GM19463 (cell line): Measurements from ENCODE around the gene PKHD1.
"Not testable (repeated sequence)": the region's sequence is repeated elsewhere in the genome, so short reads cannot be mapped to it uniquely, and the experiment has no call there.

ENCODE experiments used
- ATAC-seq: cut with Tn5 transposase; IDR thresholded peaks from one replicate; pipeline ENCODE4 v1.9.1; 2021; ENCODE audit warnings: mild to moderate bottlenecking, moderate library complexity; ENCODE audit not compliant: unreplicated experiment

PKHD1 gene

DNA sequence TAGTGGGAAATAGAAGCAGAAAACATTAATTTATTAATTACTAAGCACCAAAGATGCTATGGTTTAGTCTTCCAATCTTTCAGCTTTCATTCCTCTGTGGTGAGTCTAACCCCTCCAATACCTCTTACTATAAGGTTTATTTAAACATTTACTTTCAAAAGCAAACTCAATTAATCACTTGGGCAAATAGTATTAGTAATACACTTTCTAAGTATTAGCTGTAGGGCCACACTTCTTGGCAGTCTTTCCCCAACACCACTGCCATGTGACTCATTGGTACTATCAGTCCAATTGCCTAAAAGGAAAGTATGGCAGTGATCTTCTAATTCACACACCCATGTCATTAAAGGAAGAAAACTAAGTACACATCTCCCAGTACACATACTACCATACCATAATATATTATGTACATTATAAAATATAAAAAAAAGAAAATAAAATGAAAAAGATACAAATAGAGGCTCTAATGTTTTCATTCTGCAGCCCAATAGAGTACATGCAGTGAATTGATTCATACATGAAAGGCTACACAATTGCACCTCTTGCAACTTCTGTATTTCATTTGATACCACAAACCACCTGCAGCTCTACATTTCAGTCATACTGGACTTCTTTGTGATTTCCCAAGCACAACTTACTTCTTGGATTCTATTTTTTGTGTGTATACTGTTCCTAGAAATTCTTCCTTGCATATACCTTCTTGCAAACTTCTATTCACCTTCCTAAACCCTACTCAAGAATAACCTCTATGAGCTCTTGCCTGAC, 218.6 kb downstream of the PKHD1 start:
- ATAC-seq, result no peak

DNA sequence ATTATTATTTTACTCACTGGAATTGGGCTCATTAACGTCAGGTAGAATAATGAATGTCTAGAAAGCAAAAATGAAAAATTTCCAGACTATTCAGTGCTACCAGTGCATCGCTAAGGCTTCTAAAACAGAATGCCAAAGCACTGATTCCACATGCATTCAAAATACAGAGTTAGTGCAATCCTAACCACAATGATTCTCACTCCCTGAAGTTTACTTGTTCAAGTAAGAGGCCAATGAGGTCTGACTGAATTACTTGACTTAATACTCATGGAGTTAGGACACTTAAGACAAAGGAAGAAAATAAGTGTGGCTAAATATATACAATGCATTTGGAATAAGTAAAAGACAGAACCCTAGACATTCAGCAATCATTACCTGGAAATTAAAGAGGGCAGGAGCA, 220.5 kb downstream of the PKHD1 start:
- ATAC-seq, result no peak

DNA sequence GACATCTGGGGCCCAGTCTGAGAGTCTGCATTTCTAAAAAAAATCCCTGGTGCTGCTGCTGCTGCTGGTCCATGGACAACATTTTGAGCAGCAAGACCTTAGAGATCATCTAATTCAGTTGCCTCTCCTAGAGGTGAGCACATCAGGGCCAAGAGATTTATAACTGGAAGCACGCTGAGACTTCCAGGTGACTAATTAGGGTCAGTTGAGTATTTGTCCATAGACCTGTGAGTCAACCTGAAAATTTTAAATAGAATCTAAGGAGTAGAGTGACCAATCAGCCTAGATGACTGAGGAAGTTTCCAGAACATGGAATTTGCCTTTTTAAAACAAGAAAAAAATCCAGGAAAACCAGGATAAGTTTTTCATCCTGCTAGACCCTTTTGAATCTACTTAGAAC, 221.4 kb downstream of the PKHD1 start:
- no peak for ATAC-seq

DNA sequence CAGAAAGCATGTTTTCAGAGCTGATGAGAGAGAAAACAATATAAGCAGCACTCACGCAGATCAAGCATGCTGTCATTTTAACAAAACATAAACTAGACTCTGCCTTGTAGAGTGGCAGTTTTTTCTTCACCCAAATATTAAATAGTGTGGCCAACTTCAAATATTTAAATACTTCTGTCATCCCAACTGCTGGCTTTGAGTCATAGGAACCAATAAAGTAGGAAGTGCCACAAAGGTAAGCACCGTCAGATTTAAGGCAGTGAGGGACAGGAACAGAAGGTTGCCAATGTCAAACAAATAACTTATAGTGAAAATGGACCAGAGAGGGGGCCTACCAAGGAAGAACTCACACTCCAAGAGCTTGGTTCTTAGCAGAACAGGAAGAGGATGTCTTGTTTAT, 222.2 kb downstream of the PKHD1 start:
- ATAC-seq, result no peak

DNA sequence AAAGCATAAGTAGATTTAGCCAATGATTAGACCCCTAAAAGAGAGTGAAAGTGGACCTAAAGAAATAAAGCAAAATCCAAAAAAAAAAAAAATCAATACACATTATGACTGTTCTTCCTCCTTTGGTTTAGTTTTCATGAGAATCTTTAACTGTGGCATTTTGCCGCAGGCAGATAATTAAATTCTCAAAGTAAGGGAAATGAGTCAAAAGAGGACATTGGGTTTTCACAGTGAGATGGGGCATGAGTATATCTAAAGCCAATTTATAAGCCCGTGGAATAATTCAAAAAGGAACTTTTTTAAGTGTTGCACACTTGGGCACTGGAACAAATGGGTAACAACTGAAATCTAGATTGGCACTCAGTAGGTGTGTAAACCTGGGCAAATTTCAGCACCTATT, 230.3 kb downstream of the PKHD1 start:
- ATAC-seq, result no peak

DNA sequence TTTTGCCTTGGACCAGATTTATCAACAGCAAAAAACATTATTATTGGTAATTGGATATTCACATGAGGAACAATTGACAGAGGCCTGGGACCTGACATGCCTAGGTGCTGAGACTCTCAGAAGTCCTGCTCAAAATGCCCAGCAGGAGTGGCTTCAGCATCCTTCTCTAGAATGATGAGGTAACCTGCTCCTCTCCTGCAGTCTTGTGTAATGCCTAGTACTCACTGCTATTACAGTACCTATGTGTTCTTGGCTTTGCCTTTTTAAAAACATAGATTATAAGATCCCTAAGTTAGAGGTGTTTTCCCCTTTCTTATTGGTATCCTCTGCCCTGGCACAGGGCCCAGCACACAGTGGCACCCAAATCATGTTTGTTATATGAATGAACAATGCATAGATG, 230.9 kb downstream of the PKHD1 start:
- ATAC-seq, result no peak

DNA sequence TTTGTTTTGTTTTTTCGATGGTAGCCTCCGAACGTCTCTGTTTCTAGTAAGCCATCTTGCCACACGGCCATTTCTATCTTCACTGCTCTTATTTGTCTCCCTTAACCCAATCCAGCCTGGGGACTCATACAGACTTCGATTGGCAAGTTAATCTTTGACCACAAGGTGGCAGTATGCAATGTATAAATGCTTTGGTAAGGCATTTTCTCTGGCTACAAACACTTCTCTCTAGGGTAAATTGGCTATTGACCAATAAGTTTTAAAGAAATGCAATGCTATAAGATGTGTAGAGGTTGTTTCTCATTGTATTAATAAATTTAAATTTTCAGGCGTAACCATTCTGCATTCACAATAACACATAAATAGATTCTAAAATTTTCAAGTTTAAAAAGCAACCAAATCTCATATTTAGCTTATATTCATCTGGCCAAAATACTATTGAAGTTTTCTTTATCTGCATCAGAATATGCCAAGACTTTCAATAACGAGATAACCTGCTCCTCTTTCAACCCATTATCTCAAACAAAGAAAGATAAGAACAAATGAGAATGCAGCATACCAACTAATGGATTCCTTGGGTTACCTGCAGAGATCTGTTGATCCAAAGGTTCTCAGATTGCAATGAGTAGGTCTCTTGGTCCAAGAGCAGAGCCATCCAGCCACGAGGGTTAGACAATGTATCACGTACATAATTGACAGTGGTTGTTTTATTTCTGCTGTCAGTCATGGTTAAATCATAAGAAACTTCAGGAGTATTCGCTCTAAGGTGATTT, 231.9 kb downstream of the PKHD1 start:
- ATAC-seq, result peak; percentile 75

DNA sequence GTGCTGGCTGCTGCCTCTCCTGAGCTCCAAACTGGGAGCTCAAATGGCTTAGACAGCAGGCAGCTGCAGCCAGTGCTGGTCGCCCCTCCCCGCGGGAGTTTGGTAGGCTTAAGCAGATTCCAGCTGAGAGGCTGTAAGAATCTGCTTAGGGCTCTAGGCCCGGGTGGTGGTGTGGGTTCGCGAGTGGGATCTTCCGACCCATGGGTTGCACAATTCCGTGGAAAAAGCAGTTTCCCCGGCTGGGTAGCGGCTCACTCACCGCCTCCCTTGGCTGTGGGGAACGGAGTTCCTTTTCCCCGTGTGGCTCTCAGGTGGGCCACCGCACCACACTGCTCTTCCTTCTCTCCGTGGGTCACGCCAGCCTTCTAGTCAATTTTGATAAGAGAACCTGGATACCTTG, 232.5 kb downstream of the PKHD1 start:
- ATAC-seq, result no peak

DNA sequence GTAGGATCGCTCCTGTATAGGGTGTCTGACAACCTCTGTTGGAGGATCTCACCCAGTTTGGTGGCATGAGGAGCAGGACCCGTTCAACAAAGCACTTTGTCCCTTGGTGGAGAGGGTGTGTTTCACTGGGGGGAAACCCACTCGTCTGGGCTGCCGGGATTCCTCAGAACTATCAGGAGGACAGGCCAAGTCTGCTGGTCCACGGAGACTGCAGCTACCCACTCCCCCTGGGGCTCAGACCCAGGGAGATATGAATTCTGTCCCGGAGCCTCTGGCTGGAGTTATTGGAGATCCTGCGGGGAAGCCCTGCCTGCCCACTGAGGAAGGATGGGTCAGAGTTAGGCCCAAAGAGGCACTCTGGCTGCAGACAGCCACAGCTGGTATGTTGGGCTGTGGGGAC, 233.1 kb downstream of the PKHD1 start:
- ATAC-seq, result no peak

DNA sequence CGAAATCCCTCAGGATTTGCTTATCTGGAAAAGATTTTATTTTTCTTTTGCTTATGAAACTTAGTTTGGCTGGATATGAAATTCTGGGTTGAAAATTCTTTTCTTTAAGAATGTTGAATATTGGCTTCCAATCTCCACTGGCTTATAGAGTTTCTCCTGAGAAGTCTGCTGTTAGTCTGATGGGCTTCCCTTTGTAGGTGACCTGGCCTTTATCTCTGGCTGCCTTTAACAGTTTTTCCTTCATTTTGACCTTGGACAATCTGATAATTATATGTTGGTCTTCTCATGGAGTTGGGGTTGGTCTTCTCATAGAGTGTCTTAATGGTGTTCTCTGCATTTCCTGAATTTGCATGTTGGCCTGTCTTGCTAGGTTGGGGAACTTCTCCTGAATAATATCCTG, 234.3 kb downstream of the PKHD1 start:
- ATAC-seq, result not testable (repeated sequence)

DNA sequence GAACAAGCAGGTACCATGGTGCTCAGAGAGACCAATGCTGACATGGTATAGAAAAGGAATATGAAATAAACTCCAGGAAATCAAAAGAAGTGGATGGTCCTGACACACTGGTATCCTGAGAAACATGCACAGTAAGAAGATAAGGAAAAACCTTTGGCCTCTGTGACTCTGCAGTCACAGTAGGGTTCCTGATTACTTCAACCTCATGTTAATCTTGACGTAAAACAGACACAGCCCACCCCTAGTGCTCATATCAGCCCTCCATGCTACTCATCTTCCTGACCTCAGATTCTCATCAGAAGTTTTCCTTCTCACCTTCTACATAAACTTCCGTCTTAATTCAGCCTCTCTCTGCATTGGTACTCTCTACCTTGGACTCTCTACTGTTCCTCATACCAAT, 240.9 kb downstream of the PKHD1 start:
- ATAC-seq, result no peak

DNA sequence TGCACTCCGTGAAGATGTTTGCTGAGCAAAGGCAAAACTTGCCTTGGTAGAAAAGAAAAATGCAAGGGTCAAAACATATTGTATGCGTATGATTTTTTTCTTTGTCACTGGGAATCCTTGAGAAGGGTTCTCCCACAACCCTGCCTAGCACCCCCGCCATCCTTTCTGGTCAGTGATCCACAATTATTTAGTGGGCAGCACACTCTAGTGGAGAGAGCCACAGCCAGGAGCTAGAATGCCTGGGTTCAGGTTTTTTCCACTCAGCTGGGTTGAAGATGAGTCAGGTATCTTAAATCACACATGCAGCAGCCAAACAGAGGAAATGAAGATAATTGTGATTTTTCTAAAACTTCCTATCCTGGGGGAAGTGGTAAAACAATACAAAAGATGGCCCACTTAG, 243.1 kb downstream of the PKHD1 start:
- no peak for ATAC-seq

DNA sequence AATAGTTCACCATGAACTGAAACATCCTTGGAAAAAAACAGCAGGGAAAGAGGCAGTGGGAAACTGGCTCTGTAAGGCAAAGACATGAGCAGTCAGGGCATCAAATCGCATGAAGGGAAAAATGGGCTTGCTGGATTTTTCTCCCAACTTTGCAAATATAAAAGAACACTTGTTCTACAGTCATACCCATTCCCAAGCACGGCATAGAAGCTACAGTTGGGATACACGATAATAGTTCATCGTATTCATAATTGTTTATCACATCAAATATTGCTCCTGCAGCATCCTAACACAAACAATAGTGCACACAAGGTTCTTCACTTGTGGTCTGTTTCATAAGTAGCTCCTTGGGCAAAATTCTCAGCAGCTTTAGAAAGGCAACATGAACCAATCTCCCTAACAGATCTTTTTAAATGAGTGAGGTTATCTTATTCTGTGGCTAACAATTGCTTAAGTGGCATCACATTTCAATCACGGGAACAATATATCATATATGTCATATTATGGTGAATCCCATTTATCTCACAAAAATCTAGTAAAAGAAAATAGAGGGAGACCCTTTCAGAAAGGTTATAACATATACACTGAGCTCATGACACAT, 243.9 kb downstream of the PKHD1 start:
- no peak for ATAC-seq

DNA sequence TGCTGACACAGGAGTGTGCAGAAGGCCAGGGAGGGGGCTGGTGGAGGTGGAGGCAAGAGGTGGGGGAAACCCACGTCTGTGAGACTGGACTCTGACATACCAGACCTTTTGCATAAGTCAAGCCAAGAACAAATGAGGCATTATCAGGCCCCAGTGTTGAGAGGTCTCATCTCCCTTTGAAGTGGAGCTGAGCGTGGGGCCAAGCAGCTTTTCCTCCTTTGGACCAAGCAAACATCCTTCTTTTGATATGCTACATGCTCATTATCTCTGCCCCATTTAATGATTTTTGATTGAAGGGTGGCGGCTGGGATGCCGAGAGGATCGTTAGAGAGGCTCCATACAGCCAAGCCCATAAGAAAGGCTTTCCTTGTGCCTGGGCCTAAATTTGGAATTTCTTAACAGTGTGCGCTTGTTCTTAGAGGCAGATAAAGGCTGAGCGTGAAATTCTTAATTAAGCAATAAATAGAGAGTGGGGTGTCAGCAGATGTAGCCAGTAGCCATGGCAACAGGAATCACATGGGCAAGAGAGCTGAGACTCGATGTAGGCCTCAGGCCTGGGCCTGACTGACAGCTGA, 244.5 kb downstream of the PKHD1 start:
- ATAC-seq, result no peak

DNA sequence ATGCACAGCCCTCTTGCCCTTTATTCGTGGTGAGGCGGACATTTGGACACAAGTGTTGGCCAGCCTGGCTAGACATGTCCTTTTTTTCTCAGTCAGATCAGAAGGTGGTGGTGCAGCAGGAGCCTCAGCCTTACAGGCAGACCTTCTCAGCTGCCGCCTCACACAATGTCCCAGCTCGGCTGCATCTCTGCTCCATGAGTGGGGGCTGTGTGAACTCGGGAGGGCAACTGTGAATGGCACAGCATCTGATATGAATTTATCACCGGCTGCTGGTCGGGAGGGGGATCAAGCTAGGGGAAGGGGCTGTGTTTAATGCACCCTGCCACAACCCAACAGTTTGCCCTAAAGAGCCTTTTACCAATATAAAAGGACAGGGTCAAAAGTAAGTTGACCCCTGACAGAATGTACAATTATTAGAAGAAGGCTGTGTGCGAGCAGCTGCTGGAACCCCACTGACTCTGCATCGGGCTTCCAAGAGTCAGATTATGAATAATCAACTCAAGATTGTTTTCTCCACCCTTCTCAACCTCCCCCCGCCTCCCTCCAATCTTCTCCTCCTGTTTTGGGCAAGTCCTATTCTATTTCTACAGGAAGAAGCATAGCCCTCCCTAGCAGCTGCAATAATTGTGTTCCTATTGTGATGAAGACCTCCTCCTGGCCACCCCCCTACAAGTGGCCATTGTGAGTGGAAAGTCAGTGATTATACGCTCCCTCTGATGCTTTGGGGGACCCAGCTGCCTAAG, 245.2 kb downstream of the PKHD1 start:
- ATAC-seq, result no peak

DNA sequence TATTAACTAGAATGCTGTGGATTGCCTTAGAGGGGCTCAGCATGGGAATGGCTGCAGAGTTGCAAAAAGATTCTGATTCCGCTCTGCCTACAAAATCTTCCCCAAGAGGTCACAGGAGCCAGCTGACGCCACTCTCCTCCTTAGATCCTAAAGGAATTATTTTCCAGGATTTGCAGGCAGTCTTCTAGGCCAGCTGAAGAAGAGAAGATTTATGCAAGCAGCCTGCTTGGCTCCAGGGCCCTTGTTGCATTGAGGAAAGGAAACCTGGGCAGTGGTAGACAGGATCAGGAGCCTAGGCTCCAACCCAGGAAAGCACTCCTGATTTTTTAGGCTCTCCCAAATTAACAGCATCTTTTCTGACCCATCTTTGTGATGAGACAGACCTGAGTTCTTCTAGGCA, 245.8 kb downstream of the PKHD1 start:
- ATAC-seq, result no peak

DNA sequence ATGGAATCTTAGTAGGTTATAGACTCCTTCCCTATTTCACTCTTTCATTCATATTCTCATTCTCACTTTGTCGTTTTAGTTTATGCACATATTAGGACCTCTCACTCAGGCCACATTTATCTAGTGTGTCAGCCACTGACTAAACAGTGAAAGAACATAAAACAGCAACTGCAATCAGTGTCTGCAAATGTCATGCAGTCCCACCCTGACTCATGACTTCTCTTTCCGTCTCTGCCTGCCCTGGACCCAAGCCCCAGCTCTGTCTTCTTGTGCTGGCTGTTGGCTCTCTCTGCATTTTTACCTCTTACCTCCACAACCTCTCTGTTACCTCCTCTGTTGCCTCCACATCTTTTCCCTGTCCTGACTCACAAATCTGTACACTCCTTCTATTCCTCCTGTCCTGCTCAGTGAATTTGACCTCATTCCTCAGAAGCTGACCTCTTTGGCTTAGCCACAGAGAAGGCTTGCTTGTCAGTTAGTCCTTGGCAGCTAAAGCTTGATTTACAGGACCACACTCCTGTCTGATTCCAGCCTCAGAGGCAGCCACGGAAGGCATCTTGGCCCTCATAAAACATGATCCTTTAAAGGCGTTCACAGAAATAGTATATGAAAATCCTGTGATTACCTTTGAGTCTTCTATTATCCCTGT, 247.6 kb downstream of the PKHD1 start:
- no peak for ATAC-seq

DNA sequence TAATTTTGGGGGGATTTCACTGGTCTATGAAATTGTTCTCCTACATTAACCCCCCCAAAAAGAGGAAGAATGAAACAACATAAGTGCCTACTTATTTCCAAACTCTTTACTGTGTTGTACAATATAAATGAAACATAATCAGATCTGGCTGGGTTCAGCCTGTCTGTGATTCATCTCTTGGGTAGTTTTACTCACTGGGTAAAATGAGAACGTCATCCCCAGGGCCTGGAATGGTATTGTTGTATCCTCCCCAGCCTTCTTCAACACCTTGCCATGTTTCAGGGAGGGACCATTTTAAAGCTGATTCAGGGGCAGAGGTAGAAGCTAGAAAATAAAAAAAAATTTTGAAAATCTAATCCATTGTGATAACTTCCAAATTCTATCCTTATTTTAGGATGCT, 256.7 kb downstream of the PKHD1 start:
- ATAC-seq, result no peak

DNA sequence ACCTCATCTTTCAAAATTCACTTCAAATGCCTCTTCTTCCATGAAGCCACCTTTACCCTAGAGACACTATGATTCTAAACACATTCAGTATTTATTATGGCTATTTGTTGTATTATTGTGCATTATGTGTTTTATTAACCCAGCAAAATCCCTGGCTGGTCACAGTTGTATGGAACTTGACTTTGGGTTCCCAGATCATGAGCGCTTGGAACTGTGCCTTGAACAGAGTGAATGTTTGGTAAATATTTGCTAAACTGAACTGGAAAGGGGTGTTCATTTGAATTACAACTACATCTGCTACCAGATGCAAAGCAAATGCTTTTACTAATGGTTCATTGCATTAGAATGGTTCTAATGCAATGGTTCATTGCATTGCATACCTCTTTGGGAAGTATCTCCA, 259.8 kb downstream of the PKHD1 start:
- ATAC-seq, result no peak

DNA sequence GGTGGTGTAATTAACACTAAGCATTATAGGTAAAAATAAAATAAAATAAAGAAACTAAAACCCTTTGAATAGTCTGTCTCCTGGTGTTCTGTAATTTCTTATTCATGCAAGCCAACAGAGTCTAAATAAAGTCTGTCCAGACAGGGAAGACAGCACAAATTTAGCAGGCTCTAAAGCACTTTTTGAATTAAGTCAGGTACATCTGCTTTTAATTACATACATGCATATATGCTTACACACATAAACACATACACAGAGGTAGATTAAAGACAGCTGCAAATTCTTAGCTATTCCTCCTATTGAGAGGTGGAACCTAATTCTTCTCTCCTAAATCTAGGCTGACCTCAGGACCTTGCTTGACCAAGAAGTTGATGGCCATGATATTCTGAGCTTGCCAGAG, 262.5 kb downstream of the PKHD1 start:
- ATAC-seq, result no peak

DNA sequence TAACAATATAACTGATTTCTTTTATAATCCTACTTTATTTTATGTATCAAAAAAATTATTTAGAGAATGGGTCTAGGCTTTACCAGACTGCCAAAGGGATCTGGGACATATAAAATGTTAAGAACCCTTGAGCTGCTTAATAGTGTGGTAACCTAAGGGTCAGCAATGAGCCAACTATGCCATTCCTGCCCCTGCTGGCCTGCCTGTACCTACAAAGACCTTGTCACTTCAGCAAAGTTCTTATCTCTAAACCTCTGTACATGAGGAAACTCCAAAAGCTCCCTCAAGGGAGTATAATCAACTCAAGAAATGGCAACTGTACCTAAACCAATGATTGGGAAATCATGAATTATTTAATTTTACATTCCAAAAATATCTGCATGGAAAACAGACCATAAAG, 266.9 kb downstream of the PKHD1 start:
- ATAC-seq, result no peak
